GM12872 (cell line): ENCODE measurements around the gene PUDP.

Experiments
- CTCF ChIP-seq: IDR thresholded peaks from 3 replicates; pipeline ENCODE4 v1.5.1; 2011; ENCODE audit warnings: low read depth, mild to moderate bottlenecking, low read length, moderate library complexity; ENCODE audit not compliant: insufficient read depth

Gene PUDP

GRCh38 chrX:7147978-7148854 is at the start of gene PUDP:
Gene PUDP (minus strand): TSS chrX:7148153. CDS start chrX:7148113, 40 bp downstream.
- TF ChIP-seq CTCF: no peak

- no peak for TF ChIP-seq CTCF
These were observed 46.7 kb upstream of the PUDP start for GRCh38 chrX:7194606-7195005.

GRCh38 chrX:7192871-7193270 is 44.9 kb upstream of the PUDP start:
- no peak for TF ChIP-seq CTCF

GRCh38 chrX:7191681-7192110 is 43.7 kb upstream of the PUDP start:
- TF ChIP-seq CTCF: peak; percentile 37; the same call in 1 of the 3 replicates

- no peak for TF ChIP-seq CTCF
These were observed 42.2 kb upstream of the PUDP start for GRCh38 chrX:7190157-7190556.

GRCh38 chrX:7188672-7189071 is 40.7 kb upstream of the PUDP start:
- TF ChIP-seq CTCF: no peak

- TF ChIP-seq CTCF: no peak
These were observed 36.9 kb upstream of the PUDP start for GRCh38 chrX:7184816-7185215.
